Endothelial cell of umbilical vein (primary cell): ENCODE measurements around the gene PRMT7.

ENCODE experiments used
- CTCF ChIP-seq, 2 donors: IDR thresholded peaks; 1 replicate in 1 of 2; 2 replicates in 1 of 2; pipeline ENCODE4 v1.5.1; 2011; ENCODE audit warnings: low read length in 2 of 2, mild to moderate bottlenecking in 2 of 2, moderate library complexity in 2 of 2, control low read depth in 1 of 2, inconsistent platforms in 1 of 2, low read depth in 1 of 2; ENCODE audit not compliant: insufficient read depth in 1 of 2; ENCODE audit errors: extremely low read depth in 1 of 2
- POLR2A ChIP-seq: IDR thresholded peaks from 2 replicates; pipeline ENCODE4 v1.6.1; 2012; ENCODE audit warnings: low read depth, mild to moderate bottlenecking, control low read depth, low read length
- POLR2AphosphoS5 ChIP-seq: IDR thresholded peaks from 2 replicates; pipeline ENCODE4 v1.6.1; 2012; ENCODE audit warnings: low read depth, mild to moderate bottlenecking, control low read depth, low read length, moderate library complexity; ENCODE audit not compliant: insufficient read depth

DNA sequence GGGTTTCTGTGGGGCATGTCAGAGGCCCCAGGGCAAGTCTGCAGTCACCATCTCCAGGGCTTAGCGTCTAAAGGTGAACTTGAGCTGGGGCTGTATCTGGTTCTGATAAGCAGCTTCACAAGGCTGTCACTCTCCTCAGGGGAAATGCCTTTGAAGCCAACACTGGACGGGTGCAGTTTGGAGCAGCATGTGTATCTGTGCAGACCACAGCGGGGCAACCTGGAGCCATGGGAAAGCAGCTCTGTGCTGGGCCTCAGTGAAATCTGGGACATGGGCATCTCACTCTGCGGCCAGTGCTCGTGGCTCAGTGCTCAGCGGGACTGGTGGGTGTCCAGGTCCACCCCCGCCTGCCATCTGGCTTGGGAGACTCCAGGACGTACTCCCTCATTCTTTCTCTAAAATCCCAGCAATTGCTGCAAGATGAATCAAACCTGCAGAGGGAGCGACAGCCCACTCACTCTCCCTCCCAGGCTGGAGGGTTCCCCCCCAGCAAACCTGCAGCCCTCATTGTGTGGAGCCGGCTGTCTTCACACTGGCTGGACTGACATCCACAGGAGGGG is 63.5 kb downstream of the PRMT7 start:
- TF ChIP-seq POLR2A (no peak), CTCF (IDR thresholded peaks at IDR 0.05; ENCODE audit: extremely low read depth in 1 of 2, insufficient read depth in 1 of 2, low read depth in 1 of 2, low read length in 2 of 2) (no peak), POLR2AphosphoS5 (no peak)
